MG63 (cell line): Measurements from ENCODE around the gene CCDC27. TPM values are rescaled to one million over a fixed set of nuclear protein-coding genes. Genes with fewer than 3 reads are reported as not detected.

Experiments
- DNase-seq: peaks from one replicate; pipeline ENCODE4 v3.0.0-alpha.2; 2020
- H3K27me3 ChIP-seq: fragments of 250-450 bp; sonication (Bioruptor Pico); 2 replicates; pipeline ENCODE4 v1.5.1; 2020; ENCODE audit warnings: mild to moderate bottlenecking, moderate library complexity
- H3K36me3 ChIP-seq: fragments of 250-450 bp; sonication (Bioruptor Pico); 2 replicates; pipeline ENCODE4 v1.5.1; 2020; ENCODE audit warnings: mild to moderate bottlenecking, moderate library complexity
- H3K4me3 ChIP-seq: fragments of 250-450 bp; sonication (Bioruptor Pico); 2 replicates; pipeline ENCODE4 v1.5.1; 2020; ENCODE audit warnings: mild to moderate bottlenecking, moderate library complexity
- H3K9me3 ChIP-seq: fragments of 250-450 bp; sonication (Bioruptor Pico); 2 replicates; pipeline ENCODE4 v1.5.1; 2020; ENCODE audit warnings: mild to moderate bottlenecking, moderate library complexity
- total RNA-seq: library from RNA; depleted of rRNA; stranded (reverse); fragments of >200 nt; shearing (Covaris generic); gene quantifications from 2 replicates; pipeline ENCODE4 v1.2.3, GENCODE V29; 2014; ENCODE audit warnings: low replicate concordance; rRNA removed

The CCDC27 gene
- not detected in 2 replicates for total RNA-seq

GRCh38 chr1:3752400-3752945 is at the start of gene CCDC27:
CCDC27 (plus strand) TSS chr1:3752450; CDS start chr1:3752482, 32 bp downstream.
- no peaks in the 10 kb centered on the region for H3K27me3 ChIP-seq
- H3K36me3 ChIP-seq = no peaks in the 10 kb centered on the region
- H3K4me3 ChIP-seq = no peak within 1 kb of the TSS
- H3K9me3 ChIP-seq = no peaks in the 10 kb centered on the region
- no peak for DNase-seq

GRCh38 chr1:3702528-3702927 is 49.7 kb upstream of the CCDC27 start:
- no peak overlapping the region for H3K4me3 ChIP-seq
- H3K27me3 ChIP-seq = no peaks in the 10 kb centered on the region
- no peaks in the 10 kb centered on the region for H3K9me3 ChIP-seq
- no peaks in the 10 kb centered on the region for H3K36me3 ChIP-seq
- DNase-seq = no peak

DNA sequence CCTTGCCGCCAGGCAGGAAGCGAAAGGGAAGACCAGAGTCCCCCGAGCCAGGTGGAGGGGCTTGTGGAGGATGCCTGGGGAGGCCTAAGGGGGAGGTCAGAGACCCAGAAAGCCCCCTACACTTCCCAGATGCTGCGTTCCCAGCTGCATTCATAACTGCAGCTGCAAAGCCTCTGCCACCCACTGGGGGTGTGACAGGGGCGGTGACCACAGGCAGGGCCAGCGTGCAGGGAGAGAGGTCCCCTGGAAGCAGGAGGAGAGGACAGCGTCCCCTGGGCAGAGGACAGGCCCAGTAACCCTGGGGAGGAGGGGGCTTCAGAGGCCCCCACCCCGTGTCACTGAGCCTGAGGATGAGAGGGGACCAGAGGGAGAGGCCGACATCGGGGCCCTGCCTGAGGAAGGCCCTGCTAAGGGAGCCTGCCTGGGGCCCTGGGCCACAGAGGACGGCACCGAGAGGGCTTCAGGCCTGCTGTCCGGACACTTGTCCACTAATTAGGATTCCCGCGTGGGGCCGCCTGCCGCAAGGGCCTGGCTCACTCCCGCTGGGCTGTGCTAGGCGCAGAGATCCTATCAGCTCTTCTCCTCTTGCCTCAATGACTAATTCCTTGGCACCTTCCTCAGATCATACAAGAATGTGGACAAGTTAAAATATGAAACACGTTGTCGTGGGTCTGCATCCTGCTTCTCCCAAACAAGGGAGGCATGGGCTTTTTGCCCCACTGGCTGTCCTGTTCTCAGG is 49.1 kb upstream of the CCDC27 start:
- no peaks in the 10 kb centered on the region for H3K27me3 ChIP-seq
- DNase-seq = no peak
- H3K9me3 ChIP-seq = no peaks in the 10 kb centered on the region
- H3K36me3 ChIP-seq = no peaks in the 10 kb centered on the region
- no peak overlapping the region for H3K4me3 ChIP-seq

- Histone ChIP-seq H3K27me3 (no peaks in the 10 kb centered on the region), H3K4me3 (no peak overlapping the region), H3K9me3 (no peaks in the 10 kb centered on the region), H3K36me3 (no peaks in the 10 kb centered on the region)
- DNase-seq = no peak
These were observed 48.4 kb upstream of the CCDC27 start for GRCh38 chr1:3703786-3704371.

DNA sequence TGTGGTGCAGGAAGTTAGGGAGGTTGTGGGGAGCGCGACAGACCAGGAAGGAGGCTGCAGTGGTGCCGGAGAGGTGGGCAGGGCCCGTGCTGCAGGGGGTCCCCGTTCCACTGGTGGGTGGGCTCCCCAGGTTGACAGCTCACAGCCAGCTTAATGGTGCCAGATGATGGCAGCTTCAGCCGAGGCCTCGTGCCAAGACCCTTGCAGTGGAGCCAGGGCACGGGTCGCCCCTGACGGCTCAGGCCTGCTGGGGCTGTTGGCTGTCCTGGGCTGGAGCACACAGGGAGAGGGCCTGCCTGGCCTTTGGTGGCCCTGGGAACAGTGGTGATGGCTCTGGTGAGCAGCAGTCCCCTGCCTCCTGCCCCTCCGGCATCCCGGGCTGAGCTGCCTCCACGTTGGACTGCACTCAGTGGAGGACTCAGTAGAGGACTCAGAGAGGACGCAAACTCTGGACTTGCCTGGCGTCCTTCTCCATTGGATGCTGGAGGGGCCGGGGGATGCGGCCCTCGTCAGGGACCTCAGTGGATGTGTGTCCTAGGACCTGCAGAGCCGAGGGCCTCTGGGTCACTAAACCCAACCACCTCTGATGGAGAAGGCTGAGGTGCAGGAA is 46.8 kb upstream of the CCDC27 start:
- Histone ChIP-seq H3K9me3 (no peaks in the 10 kb centered on the region), H3K36me3 (no peaks in the 10 kb centered on the region), H3K27me3 (no peaks in the 10 kb centered on the region), H3K4me3 (no peak overlapping the region)
- DNase-seq = no peak

GRCh38 chr1:3706651-3707297 is 45.5 kb upstream of the CCDC27 start:
- Histone ChIP-seq H3K36me3 (no peaks in the 10 kb centered on the region), H3K4me3 (no peak overlapping the region), H3K9me3 (no peaks in the 10 kb centered on the region), H3K27me3 (no peaks in the 10 kb centered on the region)
- no peak for DNase-seq

DNA sequence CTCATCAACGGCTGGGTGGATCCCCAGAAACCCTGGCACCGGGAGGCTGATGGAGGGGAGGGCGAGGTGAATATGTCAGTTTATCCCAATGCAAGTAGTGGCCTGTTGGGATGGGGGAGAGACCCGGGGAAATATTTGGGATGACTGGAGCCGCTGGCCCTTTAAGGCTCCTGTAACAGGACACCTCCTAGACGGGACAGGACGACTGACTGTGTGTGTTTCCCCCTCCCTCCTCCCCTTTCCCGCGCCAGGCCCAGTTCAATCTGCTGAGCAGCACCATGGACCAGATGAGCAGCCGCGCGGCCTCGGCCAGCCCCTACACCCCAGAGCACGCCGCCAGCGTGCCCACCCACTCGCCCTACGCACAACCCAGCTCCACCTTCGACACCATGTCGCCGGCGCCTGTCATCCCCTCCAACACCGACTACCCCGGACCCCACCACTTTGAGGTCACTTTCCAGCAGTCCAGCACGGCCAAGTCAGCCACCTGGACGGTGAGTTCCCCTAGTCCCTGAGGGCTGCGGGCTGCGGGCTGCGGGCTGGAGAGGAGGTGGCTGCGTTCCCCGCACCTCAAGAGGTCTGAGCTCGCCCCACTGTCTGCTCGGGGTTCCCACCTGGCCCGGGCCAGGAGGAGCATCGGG is 44.8 kb upstream of the CCDC27 start:
- no peak for DNase-seq
- Histone ChIP-seq H3K4me3 (no peak overlapping the region), H3K36me3 (no peaks in the 10 kb centered on the region), H3K9me3 (no peaks in the 10 kb centered on the region), H3K27me3 (no peaks in the 10 kb centered on the region)

DNA sequence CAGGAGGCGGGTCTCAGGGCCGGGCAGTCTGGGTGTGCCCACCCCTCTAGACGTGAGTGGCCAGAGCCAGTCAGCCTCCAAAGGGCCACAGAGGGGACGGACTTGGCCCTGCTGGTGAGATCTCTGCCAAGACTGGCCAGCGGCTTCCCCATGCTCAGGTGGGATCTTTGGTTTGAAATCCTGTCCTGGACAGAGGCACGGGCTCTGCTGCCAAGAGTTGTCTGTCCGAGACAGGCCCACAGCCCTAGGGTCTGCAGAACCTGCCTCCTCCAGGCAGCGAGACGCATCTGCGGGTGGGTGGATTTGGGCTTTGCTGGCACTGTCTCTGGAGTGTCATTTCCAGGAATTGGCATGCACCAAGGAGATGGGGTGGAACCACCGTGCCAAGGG is 44.3 kb upstream of the CCDC27 start:
- DNase-seq = no peak
- H3K27me3 ChIP-seq = no peaks in the 10 kb centered on the region
- no peaks in the 10 kb centered on the region for H3K36me3 ChIP-seq
- no peak overlapping the region for H3K4me3 ChIP-seq
- H3K9me3 ChIP-seq = no peaks in the 10 kb centered on the region

- H3K4me3 ChIP-seq = no peak overlapping the region
- H3K27me3 ChIP-seq = no peaks in the 10 kb centered on the region
- no peaks in the 10 kb centered on the region for H3K9me3 ChIP-seq
- no peaks in the 10 kb centered on the region for H3K36me3 ChIP-seq
- no peak for DNase-seq
These were observed 43.5 kb upstream of the CCDC27 start for GRCh38 chr1:3708791-3709190.

DNA sequence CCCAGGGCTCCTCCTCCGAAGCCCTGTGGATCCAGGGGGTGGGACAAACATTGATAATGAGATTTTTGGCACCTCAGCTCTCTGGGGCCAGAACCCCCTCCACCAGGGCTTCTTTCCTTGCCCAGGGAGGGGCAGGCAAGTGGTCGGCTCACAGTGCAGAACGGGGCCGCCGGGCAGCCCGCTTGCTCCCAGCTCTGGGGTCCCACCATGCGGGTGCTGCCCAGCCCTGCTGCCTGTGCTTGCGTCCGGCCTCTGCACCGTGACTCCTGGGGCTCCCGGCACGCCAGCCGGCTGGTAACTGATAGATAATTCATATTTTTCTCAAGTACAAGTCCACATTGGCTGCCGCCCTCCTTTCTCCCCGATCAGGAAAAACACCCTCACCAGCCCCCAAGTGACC is 42.0 kb upstream of the CCDC27 start:
- H3K9me3 ChIP-seq = no peaks in the 10 kb centered on the region
- no peaks in the 10 kb centered on the region for H3K36me3 ChIP-seq
- H3K4me3 ChIP-seq = no peak overlapping the region
- no peak for DNase-seq
- H3K27me3 ChIP-seq = no peaks in the 10 kb centered on the region

DNA sequence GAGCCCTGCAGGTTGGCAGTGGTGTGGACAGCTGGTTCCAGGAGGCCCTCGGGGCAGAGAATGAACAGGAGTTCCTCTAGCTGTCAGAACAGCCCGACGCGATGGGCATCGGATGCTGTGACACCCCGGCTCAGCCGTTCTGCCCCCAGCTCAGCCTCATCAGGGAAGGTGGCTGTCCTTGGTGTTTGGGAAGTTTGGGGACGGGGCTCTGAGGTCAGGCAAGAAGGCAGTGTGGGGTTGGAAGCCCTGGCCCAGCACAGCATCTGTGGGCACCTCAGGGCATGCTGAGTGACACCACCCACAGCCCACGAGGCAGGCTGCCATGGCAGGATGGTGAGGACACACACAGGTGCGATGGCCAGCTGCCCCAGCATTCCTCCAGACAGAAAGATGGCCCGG is 40.9 kb upstream of the CCDC27 start:
- Histone ChIP-seq H3K36me3 (no peaks in the 10 kb centered on the region), H3K9me3 (no peaks in the 10 kb centered on the region), H3K27me3 (no peaks in the 10 kb centered on the region), H3K4me3 (no peak overlapping the region)
- DNase-seq = no peak

- H3K4me3 ChIP-seq = no peak overlapping the region
- H3K9me3 ChIP-seq = no peaks in the 10 kb centered on the region
- DNase-seq = no peak
- no peaks in the 10 kb centered on the region for H3K27me3 ChIP-seq
- no peaks in the 10 kb centered on the region for H3K36me3 ChIP-seq
These were observed 40.3 kb upstream of the CCDC27 start for GRCh38 chr1:3711780-3712451.

DNA sequence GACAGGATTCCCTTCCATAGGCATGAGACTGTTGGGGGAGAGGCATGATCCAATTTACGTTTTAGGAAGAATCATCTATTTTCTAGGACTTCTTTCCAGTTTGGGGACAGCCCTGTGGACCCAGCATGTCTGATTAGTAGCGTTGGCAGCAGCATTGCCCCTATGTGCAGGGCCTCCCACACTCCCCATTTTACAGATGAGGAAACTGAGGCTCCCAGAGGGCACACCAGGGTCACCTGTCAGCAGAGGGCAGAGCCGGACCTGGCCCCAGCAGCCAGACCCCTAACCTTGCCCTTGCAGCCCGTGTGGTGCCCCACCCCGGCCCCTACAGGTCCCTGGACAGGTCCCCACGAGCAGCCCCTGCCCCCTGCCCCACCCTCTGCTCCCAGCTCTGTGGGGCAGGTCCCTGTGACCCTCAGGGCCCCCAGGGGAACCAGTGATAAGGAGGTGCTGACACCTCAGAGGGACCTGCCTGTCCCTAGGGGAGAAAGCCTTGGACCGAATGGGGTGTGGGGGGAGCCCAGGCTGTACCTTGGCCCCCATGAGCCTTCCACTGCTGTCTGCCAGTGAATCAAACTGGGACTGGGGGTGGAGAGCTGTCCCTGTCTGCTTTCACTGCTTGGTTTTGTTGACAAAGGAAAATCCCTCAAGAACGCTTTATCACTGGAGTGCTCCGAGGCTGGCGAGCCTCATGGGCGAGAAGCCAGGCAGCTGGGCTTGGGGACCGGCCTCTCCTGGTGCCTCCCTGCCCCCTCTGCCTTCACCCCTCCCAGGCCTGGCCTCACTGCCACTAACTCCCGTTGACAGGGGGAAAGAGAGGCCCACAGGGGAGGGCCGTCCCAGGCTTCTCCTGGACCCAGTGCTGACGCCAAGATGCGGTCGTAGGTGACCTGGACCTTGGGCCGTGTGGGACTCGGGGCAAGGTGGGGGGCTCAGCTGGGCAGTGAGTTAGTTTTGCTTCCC is 39.4 kb upstream of the CCDC27 start:
- Histone ChIP-seq H3K9me3 (no peaks in the 10 kb centered on the region), H3K36me3 (no peaks in the 10 kb centered on the region), H3K27me3 (no peaks in the 10 kb centered on the region), H3K4me3 (no peak overlapping the region)
- DNase-seq = no peak

GRCh38 chr1:3713840-3714239 is 38.4 kb upstream of the CCDC27 start:
- no peaks in the 10 kb centered on the region for H3K36me3 ChIP-seq
- no peaks in the 10 kb centered on the region for H3K9me3 ChIP-seq
- no peaks in the 10 kb centered on the region for H3K27me3 ChIP-seq
- H3K4me3 ChIP-seq = no peak overlapping the region
- no peak for DNase-seq

GRCh38 chr1:3714284-3714741 is 37.9 kb upstream of the CCDC27 start:
- H3K9me3 ChIP-seq = no peaks in the 10 kb centered on the region
- no peaks in the 10 kb centered on the region for H3K27me3 ChIP-seq
- H3K4me3 ChIP-seq = no peak overlapping the region
- no peak for DNase-seq
- H3K36me3 ChIP-seq = no peaks in the 10 kb centered on the region
